SK-N-SH treated with all-trans-retinoic acid at 6 μM for 48 hours (cell line): Measurements from ENCODE around the gene DNPH1.

Experiments used
- BACH2 ChIP-seq: fragments of 250-450 bp; sonication (Bioruptor Pico); IDR thresholded peaks from 2 replicates; pipeline ENCODE4 v1.9.0; 2021; ENCODE audit warnings: mild to moderate bottlenecking, borderline replicate concordance
- ZFP3 ChIP-seq: fragments of 250-450 bp; sonication (Bioruptor Pico); IDR thresholded peaks from 2 replicates; pipeline ENCODE4 v1.5.0; 2020; ENCODE audit warnings: mild to moderate bottlenecking, moderate library complexity
- ZNF70 ChIP-seq: fragments of 450-650 bp; formaldehyde crosslinking; IDR thresholded peaks from 2 replicates; pipeline ENCODE4 v1.5.0; 2020; ENCODE audit warnings: mild to moderate bottlenecking, moderate library complexity
- TF ChIP-seq, protein P1 (sequence below): fragments of 250-450 bp; sonication (Bioruptor Pico); IDR thresholded peaks from 2 replicates; pipeline ENCODE4 v1.5.1; 2020; ENCODE audit warnings: low read depth, mild to moderate bottlenecking, moderate library complexity
- TF ChIP-seq, protein P2 (sequence below): fragments of 250-450 bp; sonication (Bioruptor Pico); IDR thresholded peaks from 2 replicates; pipeline ENCODE4 v1.8.0; 2020; ENCODE audit warnings: mild to moderate bottlenecking, moderate library complexity, borderline replicate concordance

DNA sequence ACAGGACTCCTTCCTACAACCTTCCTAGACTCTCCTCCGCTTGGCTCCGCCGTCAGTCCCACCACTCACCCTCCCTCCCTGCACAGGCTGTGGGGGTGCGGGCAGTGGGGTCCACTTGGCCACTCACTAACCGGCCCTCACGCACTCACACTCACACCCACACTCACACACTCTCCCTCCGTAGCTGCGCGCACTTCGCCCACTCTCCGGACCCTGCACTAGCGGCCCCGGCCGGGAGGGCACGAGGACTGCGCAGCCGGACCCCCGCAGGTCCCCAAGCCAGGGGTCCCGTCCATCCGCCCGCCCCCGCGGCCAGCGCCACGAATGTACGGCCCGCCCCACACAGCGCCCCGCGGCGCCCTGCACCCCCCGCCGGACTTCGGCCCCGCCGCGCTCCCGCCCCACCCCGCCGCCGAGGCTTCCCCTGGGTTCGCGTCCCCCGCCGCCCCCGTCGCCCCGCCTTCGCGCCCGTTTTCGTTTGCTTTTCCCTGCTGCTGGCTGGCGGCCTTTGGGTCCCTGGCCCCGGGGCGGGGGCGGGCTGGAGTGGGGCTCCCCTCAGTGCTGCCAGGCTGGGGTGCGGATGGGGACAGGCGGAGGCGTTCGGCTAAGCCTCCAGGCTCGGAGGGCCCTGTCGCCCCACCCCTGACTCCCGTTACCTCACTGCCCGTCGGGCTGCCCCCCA is 45.8 kb upstream of the DNPH1 start:
- TF ChIP-seq ZNF70 (CRISPR knock-in tag) = no peak
- no peak for TF ChIP-seq ZFP3 (CRISPR knock-in tag)
- TF ChIP-seq, protein P1, sequence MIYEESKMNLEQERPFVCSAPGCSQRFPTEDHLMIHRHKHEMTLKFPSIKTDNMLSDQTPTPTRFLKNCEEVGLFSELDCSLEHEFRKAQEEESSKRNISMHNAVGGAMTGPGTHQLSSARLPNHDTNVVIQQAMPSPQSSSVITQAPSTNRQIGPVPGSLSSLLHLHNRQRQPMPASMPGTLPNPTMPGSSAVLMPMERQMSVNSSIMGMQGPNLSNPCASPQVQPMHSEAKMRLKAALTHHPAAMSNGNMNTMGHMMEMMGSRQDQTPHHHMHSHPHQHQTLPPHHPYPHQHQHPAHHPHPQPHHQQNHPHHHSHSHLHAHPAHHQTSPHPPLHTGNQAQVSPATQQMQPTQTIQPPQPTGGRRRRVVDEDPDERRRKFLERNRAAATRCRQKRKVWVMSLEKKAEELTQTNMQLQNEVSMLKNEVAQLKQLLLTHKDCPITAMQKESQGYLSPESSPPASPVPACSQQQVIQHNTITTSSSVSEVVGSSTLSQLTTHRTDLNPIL = no peak
- TF ChIP-seq, protein P2, sequence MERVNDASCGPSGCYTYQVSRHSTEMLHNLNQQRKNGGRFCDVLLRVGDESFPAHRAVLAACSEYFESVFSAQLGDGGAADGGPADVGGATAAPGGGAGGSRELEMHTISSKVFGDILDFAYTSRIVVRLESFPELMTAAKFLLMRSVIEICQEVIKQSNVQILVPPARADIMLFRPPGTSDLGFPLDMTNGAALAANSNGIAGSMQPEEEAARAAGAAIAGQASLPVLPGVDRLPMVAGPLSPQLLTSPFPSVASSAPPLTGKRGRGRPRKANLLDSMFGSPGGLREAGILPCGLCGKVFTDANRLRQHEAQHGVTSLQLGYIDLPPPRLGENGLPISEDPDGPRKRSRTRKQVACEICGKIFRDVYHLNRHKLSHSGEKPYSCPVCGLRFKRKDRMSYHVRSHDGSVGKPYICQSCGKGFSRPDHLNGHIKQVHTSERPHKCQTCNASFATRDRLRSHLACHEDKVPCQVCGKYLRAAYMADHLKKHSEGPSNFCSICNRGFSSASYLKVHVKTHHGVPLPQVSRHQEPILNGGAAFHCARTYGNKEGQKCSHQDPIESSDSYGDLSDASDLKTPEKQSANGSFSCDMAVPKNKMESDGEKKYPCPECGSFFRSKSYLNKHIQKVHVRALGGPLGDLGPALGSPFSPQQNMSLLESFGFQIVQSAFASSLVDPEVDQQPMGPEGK (CRISPR knock-in tag) = no peak
- no peak for TF ChIP-seq BACH2
